Measurements from ENCODE around the gene TMEM26. TPM values are rescaled to one million over a fixed set of nuclear protein-coding genes. Genes with fewer than 3 reads are reported as not detected.

Gene TMEM26
- total RNA-seq, 1 donor from 2014 or later: 3.4 TPM

DNA sequence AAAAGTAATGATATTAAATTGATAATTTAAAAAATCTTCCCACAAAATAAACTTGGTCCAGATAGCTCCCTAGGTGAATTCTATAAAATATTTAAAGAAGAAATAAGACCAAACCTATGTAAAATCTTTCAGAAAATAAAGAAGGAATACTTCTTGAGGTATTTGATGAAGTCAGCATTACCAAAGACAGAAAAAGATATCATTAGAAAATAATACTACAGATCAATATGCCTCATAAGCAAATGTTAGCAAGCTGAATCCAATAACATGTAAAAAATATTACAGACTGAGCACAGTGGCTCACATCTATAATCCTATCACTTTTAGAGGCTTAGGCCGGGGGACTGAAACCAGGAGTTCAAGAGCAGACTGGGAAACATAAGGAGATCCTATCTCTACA lies 30.0 kb downstream of the TMEM26 start:
- no peak for TF ChIP-seq CTCF (conservative IDR thresholded peaks at IDR 0.05)
- no peaks in the 10 kb centered on the region for H3K9me3 Mint-ChIP-seq
- H3K27ac Mint-ChIP-seq: no peak overlapping the region
- DNase-seq (ENCODE audit: extremely low spot score, unreplicated experiment): no peak
- H3K4me1 Mint-ChIP-seq (ENCODE audit: unreplicated experiment): no peaks in the 10 kb centered on the region
- H3K4me3 Mint-ChIP-seq: no peak overlapping the region
- H3K36me3 Mint-ChIP-seq: no peaks in the 10 kb centered on the region
- H3K27me3 Mint-ChIP-seq: no peaks in the 10 kb centered on the region

- TF ChIP-seq CTCF (conservative IDR thresholded peaks at IDR 0.05): no peak
- no peaks in the 10 kb centered on the region for H3K27me3 Mint-ChIP-seq
- H3K4me3 Mint-ChIP-seq: no peak overlapping the region
- H3K36me3 Mint-ChIP-seq: no peaks in the 10 kb centered on the region
- no peak for DNase-seq (ENCODE audit: extremely low spot score, unreplicated experiment)
- H3K27ac Mint-ChIP-seq: no peak overlapping the region
- H3K4me1 Mint-ChIP-seq (ENCODE audit: unreplicated experiment): no peaks in the 10 kb centered on the region
- H3K9me3 Mint-ChIP-seq: no peaks in the 10 kb centered on the region
Measured at GRCh38 chr10:61417661-61418060, 35.5 kb downstream of the TMEM26 start.

DNA sequence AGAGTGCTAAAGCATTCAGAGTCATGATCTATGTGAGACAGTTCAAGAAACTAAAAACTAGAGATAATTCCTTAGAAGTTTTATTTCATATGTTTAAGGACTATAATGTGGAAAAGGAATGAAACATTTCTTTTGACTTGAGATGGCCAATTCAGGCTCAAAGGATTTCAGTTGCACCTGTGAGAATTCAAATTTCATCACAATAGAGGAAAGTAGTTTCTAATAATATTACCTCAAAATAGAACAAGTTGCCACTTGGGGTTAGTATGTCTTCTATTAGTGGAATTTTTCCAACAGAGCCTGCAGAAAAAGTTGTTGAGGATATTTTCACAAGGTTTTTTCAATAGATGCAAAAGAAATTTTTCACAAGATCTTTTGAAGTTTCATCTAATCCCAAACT lies 37.4 kb downstream of the TMEM26 start:
- no peak overlapping the region for H3K27ac Mint-ChIP-seq
- no peaks in the 10 kb centered on the region for H3K9me3 Mint-ChIP-seq
- no peaks in the 10 kb centered on the region for H3K27me3 Mint-ChIP-seq
- TF ChIP-seq CTCF (conservative IDR thresholded peaks at IDR 0.05): no peak
- H3K4me3 Mint-ChIP-seq: no peak overlapping the region
- H3K4me1 Mint-ChIP-seq (ENCODE audit: unreplicated experiment): no peaks in the 10 kb centered on the region
- DNase-seq (ENCODE audit: extremely low spot score, unreplicated experiment): no peak
- no peaks in the 10 kb centered on the region for H3K36me3 Mint-ChIP-seq

DNA sequence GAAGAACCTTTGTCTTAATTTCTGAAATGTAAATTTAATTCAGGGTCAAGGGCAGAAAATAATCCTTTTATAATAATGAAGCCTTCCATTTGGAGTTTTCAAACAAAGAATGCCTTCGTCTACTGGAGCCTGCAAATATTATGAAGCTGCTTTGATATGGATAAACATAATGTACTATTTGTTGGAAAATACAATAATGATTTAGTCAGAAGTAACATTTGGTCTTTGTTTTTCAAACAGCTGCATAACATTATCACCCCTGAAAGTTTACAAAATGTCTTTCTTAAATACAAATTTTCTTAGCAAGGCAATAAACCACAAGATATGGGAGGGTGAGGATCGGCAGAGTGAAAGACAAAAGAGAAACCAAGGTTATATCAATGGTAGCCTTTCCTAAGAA lies 41.5 kb downstream of the TMEM26 start:
- peaks cover 4% of the 10 kb centered on the region for H3K36me3 Mint-ChIP-seq
- H3K9me3 Mint-ChIP-seq: peaks cover 5% of the 10 kb centered on the region
- no peak overlapping the region for H3K27ac Mint-ChIP-seq
- TF ChIP-seq CTCF (conservative IDR thresholded peaks at IDR 0.05): no peak
- H3K4me1 Mint-ChIP-seq (ENCODE audit: unreplicated experiment): no peaks in the 10 kb centered on the region
- DNase-seq (ENCODE audit: extremely low spot score, unreplicated experiment): no peak
- peaks cover 3% of the 10 kb centered on the region for H3K27me3 Mint-ChIP-seq
- H3K4me3 Mint-ChIP-seq: no peak overlapping the region

GRCh38 chr10:61410353-61411070 lies 42.7 kb downstream of the TMEM26 start:
- H3K27ac Mint-ChIP-seq: no peak overlapping the region
- DNase-seq (ENCODE audit: extremely low spot score, unreplicated experiment): no peak

More at GRCh38 chr10:61410353-61411070, 42.7 kb downstream of the TMEM26 start:
- Mint-ChIP-seq H3K4me1 (ENCODE audit: unreplicated experiment) (no peaks in the 10 kb centered on the region), H3K9me3 (peaks cover 5% of the 10 kb centered on the region), H3K4me3 (no peak overlapping the region), H3K27me3 (peaks cover 3% of the 10 kb centered on the region), H3K36me3 (peaks cover 4% of the 10 kb centered on the region)
- TF ChIP-seq CTCF (conservative IDR thresholded peaks at IDR 0.05): no peak
